Thyroid gland (tissue), 4 donors: ENCODE results near the gene TSHZ2.

Experiments used
- CTCF ChIP-seq, 6 experiments: fragments of 200-600 bp in 3 of 6; fragments of 450-650 bp in 3 of 6; sonication (generic) in 3 of 6; IDR thresholded peaks; one replicate each; pipeline ENCODE4 v1.5.1; 2016 to 2019; ENCODE audit warnings: antibody characterized with exemption in 6 of 6, mild to moderate bottlenecking in 2 of 6, inconsistent platforms in 1 of 6, moderate library complexity in 1 of 6
- POLR2A ChIP-seq, 2 donors: fragments of 450-650 bp; IDR thresholded peaks; one replicate each; pipeline ENCODE4 v1.6.1; 2017; ENCODE audit warnings: antibody characterized with exemption in 2 of 2, mild to moderate bottlenecking in 2 of 2, moderate library complexity in 1 of 2

- no peak for TF ChIP-seq CTCF (IDR thresholded peaks at IDR 0.05)
- TF ChIP-seq POLR2A (IDR thresholded peaks at IDR 0.05), result no peak
Observed at GRCh38 chr20:53080969-53081871, 109.1 kb downstream of the TSHZ2 start.
